H7 (cell line): ENCODE measurements around the gene KLF14. TPM values are rescaled to one million over a fixed set of nuclear protein-coding genes. Genes with fewer than 3 reads are reported as not detected.

Source experiments
- DNase-seq: peaks from one replicate; pipeline ENCODE4 v3.0.0; 2012
- H3K27me3 ChIP-seq: 2 replicates; pipeline ENCODE4 v1.6.0; 2011; ENCODE audit warnings: mild to moderate bottlenecking, low read length; ENCODE audit not compliant: control insufficient read depth, insufficient read depth
- H3K36me3 ChIP-seq: replicated peaks from 2 replicates; pipeline ENCODE4 v1.5.1; 2011; ENCODE audit warnings: low read length; ENCODE audit not compliant: control insufficient read depth, insufficient read depth
- H3K4me3 ChIP-seq: 2 replicates; pipeline ENCODE4 v1.5.1; 2011; ENCODE audit warnings: low read depth, mild to moderate bottlenecking, control low read depth, low read length, moderate library complexity; ENCODE audit not compliant: insufficient read depth
- total RNA-seq: library from RNA; depleted of rRNA; stranded (reverse); fragments of >200 nt; shearing (Covaris generic); gene quantifications from 2 replicates; pipeline ENCODE4 v1.2.3, GENCODE V29; 2014

KLF14 gene
- total RNA-seq, 1 experiment from 2014 or later: 0.07 TPM

DNA sequence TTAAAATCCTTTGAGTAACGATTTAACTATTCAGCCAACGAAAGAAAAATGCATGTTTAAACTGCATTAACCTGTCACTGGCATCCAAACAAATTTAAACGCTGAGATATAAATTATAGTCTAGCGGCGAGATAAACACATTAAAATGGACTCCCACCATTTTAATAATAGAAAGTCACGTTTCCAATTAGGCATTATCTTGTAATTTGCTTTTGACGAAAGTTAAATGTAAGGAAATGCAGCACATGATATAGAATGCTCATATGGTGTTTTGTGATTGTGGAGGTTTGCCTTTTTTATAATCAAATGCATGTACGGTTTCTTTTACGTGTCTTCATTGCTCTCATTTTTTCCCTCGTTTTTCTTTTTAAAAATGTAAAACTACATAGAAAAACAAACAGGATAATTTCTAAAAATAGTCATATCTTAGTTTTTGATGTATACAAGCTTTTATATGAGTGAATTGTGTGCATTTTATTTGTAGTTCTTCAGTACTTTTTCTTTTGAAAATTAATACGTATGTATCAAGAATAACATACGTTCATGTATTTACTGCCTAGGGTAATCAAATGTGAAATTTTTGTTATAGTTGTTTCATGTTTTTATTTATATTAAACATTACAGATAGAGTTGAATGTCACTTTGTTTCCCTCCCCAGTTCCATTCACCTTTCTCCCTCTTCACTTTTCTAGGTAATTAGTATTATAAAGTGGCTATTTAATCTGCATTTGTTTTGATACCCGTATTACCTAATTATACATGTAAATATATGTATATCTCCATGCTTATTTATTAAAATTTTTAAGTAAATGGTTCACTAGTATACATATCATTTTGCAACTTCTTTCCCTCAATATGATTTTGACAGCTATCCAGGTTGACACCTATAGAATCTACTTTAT is 1.1 kb upstream of the KLF14 start:
- DNase-seq: no peak
- no peak overlapping the region; the same call in 1 of the 2 replicates for H3K4me3 ChIP-seq
- H3K27me3 ChIP-seq: peaks cover 85% of the 10 kb centered on the region
- no peaks in the 10 kb centered on the region for H3K36me3 ChIP-seq

DNA sequence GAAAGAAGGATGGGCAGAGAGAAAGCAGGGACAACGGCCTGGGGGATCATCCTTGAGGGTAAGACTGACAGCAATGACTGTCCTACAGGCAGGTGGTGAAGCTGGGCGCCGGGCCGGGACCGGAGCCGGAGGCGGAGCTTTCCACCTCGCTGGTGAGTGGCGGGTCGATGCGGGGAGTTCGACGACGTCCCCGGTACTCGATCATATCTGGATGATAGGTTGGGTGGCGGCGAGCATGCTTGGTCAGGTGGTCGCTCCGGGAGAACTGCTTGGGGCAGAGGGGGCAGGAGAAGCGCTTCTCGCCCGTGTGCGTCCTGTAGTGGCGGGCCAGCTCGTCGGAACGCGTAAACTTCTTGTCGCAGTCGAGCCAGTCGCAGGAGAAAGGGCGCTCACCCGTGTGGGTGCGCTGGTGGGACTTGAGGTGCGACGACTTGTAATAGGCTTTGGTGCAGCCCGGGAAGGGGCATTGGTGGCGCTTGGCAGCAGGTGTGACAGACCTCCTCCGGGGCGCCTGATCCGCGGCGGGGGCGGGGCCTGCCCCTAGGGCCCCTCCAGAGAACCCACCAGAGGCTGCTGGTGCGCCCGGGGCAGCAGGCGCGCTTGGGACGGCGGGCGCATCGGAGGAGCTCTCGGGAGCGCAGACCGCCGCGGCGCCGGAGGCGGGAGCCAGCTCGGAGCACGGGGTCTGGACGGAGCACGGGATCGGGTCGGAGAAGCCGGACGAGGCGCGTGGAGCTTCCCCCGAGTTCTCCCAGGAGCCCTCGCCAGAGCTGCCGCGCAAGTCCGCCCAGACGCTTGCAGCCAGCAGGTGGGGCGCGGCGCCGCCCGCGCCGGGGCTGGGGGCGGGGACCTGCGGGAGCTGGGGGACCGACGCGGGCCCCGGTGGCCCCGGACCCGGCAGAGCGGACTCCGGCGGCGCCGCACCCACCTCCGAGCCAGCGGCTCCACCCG is 752 bp downstream of the KLF14 start:
- H3K4me3 ChIP-seq: peak overlapping the region; percentile 49
- no peaks in the 10 kb centered on the region for H3K36me3 ChIP-seq
- H3K27me3 ChIP-seq: peaks cover 81% of the 10 kb centered on the region
- DNase-seq: peak; percentile 82

GRCh38 chr7:130723784-130724183 is 10.2 kb downstream of the KLF14 start:
- no peaks in the 10 kb centered on the region; the same call in 1 of the 2 replicates for H3K27me3 ChIP-seq
- H3K4me3 ChIP-seq: no peak overlapping the region
- no peaks in the 10 kb centered on the region for H3K36me3 ChIP-seq
- DNase-seq: no peak

- Histone ChIP-seq H3K36me3 (no peaks in the 10 kb centered on the region), H3K27me3 (no peaks in the 10 kb centered on the region), H3K4me3 (no peak overlapping the region)
- DNase-seq: peak; percentile 40
These were observed 12.3 kb downstream of the KLF14 start for GRCh38 chr7:130721486-130722277.

GRCh38 chr7:130719541-130719940 is 14.5 kb downstream of the KLF14 start:
- Histone ChIP-seq H3K27me3 (no peaks in the 10 kb centered on the region), H3K4me3 (no peak overlapping the region), H3K36me3 (no peaks in the 10 kb centered on the region)
- DNase-seq: no peak

DNA sequence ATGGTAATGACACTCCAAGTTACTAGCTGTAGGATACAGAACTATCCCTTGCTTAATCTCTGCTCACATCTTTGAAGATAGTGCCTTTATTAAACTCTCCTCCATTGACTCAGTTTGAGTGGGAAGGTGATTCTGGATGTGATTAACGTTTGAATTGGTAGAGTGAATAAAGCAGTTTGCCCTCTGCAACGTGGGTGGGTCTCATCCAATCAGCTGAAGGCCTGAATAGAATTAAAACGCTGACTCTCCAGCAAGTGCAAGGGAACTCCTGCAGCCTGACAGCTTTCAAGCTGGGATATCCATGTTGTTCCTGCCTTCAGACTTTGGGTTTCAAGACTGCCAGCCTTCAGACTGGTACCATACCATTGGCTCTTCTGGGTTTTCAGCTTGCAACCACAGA is 21.6 kb downstream of the KLF14 start:
- DNase-seq: no peak
- H3K36me3 ChIP-seq: no peaks in the 10 kb centered on the region
- no peak overlapping the region for H3K4me3 ChIP-seq
- no peaks in the 10 kb centered on the region for H3K27me3 ChIP-seq

- no peak for DNase-seq
- no peak overlapping the region for H3K4me3 ChIP-seq
- H3K27me3 ChIP-seq: no peaks in the 10 kb centered on the region
- H3K36me3 ChIP-seq: no peaks in the 10 kb centered on the region
These were observed 25.2 kb downstream of the KLF14 start for GRCh38 chr7:130708766-130709165.

- H3K4me3 ChIP-seq: no peak overlapping the region
- H3K36me3 ChIP-seq: no peaks in the 10 kb centered on the region
- H3K27me3 ChIP-seq: no peaks in the 10 kb centered on the region
- no peak for DNase-seq
These were observed 26.0 kb downstream of the KLF14 start for GRCh38 chr7:130708001-130708400.

GRCh38 chr7:130703851-130704250 is 30.2 kb downstream of the KLF14 start:
- no peak overlapping the region for H3K4me3 ChIP-seq
- no peak for DNase-seq
- no peaks in the 10 kb centered on the region for H3K27me3 ChIP-seq
- H3K36me3 ChIP-seq: no peaks in the 10 kb centered on the region

DNA sequence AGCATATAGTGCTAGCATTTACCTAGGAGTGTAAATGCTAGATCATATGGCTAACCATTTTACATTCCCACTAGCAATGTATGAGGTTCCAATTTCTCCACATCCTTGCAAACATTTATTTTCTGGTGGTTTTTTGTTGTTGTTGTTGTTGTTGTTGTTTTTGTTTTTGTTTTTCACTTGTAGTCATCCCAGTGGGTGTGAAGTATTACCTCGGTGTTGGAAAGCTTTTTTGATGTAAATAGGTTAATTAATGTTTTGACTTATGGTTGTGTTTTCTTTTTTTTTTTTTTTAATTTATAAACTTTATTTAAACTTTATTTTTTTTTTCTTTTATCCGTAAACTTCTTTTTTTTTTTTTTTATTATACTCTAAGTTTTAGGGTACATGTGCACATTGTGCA is 32.4 kb downstream of the KLF14 start:
- H3K36me3 ChIP-seq: no peaks in the 10 kb centered on the region
- no peak for DNase-seq
- no peaks in the 10 kb centered on the region for H3K27me3 ChIP-seq
- H3K4me3 ChIP-seq: no peak overlapping the region

DNA sequence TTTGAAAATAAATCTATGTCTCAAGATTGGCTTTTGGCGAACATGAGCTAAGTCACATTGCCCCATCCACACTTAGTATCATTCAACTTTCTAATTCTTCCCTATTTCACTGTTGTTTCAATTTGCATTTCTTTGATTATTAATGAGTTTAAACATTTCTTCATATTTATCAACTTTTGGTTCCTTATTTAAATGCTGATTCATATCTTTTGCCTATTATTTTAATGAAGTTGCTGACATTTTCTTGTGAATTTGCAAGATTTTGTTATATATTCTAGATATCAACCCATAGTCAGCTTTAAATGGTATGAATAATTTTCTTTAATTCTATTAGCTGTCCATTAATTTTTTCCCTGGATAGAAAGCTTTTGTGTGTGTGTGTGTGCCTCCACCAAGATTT is 33.2 kb downstream of the KLF14 start:
- Histone ChIP-seq H3K27me3 (no peaks in the 10 kb centered on the region), H3K4me3 (no peak overlapping the region), H3K36me3 (no peaks in the 10 kb centered on the region)
- no peak for DNase-seq

DNA sequence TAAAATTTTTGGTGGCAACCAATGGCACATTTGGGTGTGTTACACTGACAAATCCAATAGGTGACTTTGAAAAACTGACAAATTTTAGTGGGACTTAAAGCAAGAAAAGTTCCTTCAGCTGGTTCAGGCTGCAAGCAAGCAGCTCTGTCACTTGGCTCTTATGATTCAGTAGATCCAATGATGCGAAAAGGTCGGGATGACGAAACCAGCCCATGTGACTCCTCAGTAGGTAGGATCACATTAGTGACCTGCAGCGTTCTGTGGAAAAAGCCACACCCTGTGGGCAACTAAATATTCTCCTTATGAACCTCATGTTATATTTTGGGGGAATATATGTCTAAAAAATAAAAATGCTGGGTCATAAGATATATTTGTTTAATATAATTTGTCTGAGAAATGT is 34.3 kb downstream of the KLF14 start:
- no peak for DNase-seq
- Histone ChIP-seq H3K36me3 (no peaks in the 10 kb centered on the region), H3K27me3 (no peaks in the 10 kb centered on the region), H3K4me3 (no peak overlapping the region)

DNA sequence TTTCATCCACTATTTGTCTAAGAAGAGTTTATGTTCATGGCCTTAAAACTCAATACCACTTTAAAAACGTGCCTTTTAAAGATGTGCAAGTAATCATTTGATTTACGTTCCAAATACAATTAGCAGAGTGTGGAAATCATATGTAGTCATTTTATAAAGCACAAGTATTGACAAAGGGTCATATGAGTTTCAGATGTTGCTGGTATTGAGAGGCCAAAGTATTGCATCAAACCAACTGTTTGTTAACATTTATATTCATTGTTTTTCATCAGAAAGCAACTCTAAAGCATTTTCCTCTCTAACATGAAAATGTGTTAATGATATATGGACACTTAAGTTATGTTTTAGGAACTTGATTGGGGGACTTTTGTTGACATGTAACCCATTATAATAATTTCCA is 36.2 kb downstream of the KLF14 start:
- Histone ChIP-seq H3K4me3 (no peak overlapping the region), H3K36me3 (no peaks in the 10 kb centered on the region), H3K27me3 (no peaks in the 10 kb centered on the region)
- DNase-seq: no peak

DNA sequence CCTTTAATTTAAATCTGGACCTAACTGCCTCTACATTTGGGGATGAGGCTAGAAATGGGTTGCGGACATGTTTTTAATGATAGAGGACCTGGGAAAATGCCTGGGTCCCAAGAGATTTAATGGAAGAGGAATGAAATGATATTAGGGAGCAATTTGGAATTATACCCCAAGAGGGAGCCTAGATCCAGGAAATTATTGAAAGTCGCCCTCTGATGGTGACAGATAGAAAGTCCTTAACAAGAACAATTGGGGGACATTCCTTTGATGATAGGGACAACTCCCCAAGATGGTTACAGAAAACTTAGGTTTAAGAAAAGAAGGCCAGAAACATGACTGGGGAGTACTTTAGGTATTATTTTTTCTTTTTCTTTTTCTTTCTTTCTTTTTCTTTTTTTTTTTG is 38.2 kb downstream of the KLF14 start:
- no peaks in the 10 kb centered on the region for H3K27me3 ChIP-seq
- H3K36me3 ChIP-seq: no peaks in the 10 kb centered on the region
- peak; percentile 38 for DNase-seq
- H3K4me3 ChIP-seq: no peak overlapping the region
